Stimulated activated CD4-positive, alpha-beta T cell treated with anti-CD3 and anti-CD28 coated beads, TNF-alpha, amount 100 ng/mL, for 48 hours (primary cell): Measurements from ENCODE around the gene TNRC6A.
"Not testable (repeated sequence)": the region's sequence is repeated elsewhere in the genome, so short reads cannot be mapped to it uniquely, and the experiment has no call there.

ENCODE experiments used
- DNase-seq, 3 donors: peaks; one replicate each; pipeline ENCODE4 v3.0.0-alpha.2; 2020; ENCODE audit warnings: low read depth in 3 of 3

Gene TNRC6A

DNA sequence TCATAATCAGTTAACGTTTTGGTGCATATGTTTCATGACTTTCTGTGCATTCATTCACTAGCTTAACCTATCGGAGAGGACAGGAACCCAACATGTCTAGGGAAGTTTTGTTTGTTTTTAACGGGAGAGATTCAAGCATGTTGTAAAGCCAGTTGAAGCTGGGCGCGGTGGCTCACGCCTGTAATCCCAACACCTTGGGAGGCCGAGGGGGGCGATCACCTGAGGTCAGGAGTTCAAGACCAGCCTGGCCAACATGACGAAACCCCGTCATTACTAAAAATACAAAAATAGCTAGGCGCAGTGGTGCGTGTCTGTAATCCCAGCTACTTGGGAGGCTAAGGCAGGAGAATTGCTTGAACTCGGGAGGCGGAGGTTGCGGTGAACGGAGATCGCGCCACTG, 1.4 kb upstream of the TNRC6A start:
- DNase-seq, result no peak

DNA sequence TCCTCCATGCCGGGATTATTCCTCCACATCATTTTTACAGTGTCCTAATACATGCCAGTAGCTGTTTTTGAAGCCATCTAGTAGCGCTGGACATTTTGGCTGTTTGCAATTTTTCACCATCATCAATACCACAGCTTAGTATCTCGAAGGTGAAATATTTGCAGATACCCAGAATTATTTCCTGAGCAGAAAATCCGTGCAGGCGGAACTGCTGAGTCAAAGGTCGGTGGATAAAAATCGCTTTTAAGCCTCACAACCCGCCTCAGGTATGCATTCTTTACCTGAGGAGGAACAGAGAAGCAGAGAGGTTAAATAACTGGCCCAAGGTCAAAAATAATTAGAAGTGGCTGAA, 584 bp upstream of the TNRC6A start:
- DNase-seq, result no peak

DNA sequence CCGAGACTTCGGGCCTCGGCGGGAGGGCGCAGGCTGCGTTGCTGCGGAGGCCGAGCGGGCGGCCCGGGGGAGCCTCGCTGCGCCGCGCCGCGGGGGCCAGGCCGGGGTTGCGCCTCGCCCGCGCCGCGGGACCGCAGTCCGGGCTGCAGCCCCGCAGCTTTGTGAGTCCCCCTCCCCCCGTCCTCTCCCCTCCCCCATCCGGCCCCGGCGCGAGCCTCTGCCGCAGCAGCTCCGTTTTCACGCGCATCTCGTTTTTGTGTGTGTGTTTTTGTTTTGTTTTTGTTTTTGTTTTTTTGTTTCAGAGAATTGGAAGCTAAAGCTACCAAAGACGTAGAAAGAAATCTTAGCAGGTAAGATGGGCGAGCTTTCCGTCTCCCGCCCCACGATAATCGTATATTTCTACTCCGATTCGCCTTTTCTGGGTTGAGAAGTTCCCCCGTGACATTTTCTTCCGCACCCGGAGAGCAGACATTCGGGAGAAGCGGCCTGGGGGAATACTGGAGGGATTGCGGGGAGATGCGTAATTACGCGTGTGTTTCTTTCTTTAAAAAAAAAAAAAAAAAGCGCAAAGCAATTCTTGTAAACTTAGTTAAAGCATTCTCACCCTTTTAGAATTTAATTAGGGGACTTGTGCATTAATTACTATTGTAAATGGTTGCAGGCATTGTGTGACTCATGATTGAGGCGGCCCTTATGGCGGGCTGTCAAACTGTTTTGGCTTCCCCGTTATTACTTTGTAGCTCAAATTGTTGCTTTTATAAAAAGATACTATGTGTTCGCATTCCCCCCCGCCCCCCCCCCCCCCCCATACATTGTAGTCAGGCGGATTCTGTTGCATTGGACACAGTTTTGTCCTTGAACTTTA, 732 bp downstream of the TNRC6A start:
- no peak for DNase-seq

DNA sequence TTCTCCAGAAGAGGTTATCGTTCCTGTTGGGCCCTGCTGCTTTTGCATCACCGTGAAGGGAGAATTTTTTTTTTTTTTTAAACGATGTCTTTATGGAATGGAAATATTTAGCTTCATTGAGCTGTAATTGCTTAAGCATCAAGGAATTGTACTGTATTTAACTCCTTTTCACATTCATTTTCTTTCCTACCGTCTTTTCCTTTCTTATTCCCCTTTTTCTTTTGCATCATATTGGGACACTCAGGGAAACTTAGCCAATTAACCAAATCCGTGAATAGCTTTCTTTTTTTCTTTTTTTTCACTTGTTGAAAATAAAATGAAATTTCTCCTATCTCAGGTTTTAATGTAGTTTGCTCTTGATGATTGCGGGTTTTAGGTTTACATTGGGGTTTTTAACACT, 1.5 kb downstream of the TNRC6A start:
- DNase-seq, result no peak

DNA sequence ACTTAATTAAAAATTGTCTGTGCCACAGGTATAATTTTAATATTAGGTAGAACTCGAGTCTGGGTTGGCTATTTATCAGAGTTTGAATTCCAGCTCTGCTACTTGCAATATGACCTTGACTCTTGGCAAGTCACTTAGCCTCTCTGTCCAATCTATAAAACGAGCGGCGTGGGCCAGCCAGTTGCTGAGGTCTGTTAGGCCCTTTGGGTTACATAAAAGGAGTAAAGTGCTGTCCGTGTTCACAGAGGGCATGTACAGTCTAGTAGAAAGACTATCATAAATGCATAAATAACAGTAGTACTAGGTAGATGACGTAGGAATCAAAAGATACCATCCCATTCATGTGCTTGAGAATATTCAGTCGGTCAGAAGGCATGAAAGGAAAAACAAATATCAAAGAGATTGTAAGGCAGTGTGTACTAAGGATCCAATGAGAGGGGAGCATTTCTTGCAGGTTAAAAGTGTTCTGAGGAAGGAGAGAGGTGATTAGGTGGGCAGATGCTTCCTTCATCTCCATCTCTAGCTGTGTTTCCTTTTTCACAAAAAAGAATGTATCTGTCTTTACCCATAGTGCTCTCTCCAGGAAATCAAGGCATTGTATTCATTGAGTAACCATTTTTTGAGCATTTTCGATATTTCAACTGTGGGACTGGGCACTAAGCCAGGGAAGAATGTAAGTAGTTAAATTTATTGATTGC, 2.4 kb downstream of the TNRC6A start:
- no peak for DNase-seq

DNA sequence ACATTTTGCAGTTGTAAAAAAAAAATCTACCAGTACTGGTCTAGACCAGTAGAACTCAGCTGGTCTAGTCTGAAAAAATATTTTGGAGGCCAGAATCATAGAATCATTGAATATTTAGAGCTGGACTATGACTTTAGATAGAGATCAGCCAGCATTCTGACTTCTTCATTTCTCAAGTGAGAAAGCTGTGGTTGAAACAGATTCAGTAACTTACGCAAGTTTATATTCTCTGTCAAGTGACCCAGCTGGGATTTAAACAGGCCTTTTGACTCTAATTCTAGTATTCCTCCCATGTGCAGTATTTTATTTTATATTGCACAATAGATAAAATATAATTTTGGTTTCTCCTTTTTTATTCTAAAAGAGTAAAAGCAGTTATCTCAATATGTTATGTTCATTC, 4.9 kb downstream of the TNRC6A start:
- no peak for DNase-seq

DNA sequence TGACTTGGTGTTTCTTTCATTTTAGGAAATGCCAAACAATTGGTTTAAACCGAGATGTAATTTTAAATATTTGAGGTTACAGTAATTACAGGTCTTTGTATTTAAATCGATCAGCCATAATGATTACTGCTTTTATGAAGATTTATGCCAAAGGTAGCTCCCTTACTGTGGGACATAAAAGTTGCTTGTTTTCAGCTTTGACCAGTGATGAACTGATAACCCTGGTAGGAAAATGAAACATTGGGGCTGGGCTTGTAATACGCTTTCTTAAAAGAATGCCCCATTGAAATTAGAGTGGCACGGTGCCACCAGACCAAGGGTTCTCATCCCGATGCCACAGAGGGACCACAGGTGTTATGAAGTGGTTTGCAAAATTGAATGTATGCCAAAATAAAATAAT, 7.3 kb downstream of the TNRC6A start:
- DNase-seq, result no peak

DNA sequence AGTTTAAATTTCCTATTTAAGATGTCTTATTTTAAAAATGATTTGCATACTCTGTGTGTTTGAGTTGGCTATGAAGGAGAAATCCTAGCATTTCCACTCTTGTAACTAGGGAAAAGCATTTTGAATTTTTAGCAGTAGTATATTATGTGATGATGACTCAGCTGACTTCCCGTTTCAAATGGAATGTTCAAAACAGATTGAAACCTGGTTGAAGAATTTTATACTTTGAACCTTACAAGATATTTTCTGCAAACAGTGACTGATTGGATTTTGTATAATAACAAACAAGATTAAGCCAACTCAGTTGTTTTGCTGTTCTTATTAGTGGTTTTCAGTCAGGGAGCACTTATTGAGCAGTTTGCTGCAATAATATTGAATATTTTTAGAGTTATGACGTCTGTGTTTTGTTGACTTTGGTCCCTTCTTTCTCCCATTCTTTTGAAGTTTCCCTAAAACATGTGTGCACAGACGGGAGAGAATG, 8.0 kb downstream of the TNRC6A start:
- DNase-seq, result no peak

DNA sequence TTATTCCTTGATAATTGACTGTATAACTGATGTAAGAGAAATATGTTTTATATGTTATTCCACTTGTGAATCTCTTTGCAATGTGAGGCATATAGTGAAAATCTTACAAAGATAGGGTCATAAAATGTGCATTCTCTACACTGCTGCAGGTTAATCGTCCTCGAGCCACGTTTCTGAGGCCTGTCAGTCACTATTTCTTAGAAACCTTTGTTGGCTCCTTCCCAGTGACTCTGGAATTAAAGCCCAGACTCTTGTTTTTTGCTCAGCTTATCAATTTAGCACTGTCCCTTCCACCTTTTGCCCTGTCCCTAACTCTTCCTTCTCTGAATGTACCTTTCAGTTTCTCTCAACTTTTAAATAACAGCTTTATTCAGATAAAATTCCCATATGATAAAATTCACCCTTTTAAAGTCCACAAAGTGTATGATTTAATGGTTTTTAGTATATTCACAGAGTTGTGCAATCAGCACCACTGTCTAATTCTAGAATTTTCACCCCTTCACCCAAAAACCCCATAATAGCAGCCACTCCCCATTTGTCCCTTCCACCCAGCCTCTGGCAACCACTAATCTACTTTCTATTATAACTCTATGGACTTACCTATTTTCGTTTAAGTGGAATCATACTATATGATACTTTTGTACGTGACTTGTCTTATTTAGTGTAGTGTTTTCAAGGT, 8.6 kb downstream of the TNRC6A start:
- DNase-seq, result no peak

DNA sequence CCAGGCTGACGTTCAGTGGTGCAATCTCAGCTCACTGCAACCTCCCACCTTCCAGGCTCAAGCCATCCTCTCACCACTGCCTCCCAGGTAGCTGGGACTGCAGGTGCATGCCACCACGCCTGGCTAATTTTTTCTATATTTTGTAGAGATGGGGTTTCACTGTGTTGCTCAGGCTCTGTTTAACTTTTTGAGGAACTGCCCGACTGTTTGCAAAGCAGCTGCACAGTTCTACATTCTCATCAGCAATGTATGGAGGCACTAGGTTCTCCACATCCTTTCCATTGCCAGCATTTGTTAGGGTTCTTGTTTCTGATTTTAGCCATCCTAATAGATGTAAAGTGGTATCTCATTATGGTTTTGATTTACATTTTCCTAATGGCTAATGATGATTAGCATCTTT, 9.4 kb downstream of the TNRC6A start:
- DNase-seq, result no peak

DNA sequence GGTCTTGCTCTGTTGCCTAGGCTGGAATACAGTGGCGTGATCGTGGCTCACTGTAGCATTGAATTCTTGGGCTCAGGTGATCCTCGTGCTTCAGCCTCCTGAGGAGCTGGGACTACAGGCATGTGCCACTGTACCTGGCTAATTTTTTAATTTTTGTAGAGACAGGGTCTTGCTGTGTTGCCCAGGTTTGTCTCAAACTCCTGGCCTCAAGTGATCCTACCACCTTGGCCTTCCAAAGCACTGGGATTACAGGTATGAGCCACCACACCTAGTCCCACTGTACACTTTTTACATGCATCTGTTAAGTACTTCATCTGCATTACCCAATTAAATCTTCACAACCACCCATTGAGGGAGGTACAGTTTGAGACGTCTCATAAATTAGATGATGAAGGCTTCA, 12.4 kb downstream of the TNRC6A start:
- no peak for DNase-seq

DNA sequence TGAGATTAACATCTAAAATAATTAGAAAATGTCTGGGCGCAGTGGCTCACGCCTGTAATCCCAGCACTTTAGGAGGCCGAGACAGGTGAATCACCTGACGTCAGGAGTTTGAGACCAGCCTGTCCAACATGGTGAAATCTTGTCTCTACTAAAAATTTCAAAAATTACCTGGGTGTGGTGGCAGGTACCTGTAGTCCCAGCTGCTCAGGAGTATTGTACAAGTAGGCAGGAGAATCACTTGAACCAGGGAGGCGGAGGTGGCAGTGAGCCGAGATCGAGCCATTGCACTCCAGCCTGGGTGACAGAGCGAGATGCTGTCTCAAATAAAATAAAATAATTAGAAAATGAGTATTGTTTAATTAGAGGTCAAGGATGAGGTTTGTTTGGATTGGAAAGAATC, 13.2 kb downstream of the TNRC6A start:
- DNase-seq, result not testable (repeated sequence)

DNA sequence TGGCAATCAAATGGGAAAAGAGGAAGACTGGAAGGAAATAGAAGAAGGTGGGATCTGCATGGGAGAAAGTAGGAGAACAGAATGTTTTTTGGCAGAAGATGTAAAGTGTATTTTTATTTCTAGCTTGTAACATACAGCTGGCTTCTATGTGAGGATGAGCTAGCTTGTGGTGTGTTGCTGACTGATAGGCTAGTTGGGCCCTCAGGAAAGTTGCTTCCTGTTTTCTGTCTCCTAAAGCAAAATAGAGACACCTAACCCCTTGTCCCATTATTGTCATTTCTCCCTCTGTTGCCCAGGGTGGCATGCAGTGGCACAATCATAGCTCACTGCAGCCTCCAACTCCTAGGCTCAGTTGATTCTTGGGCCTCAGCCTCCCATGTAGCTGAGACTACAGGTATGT, 15.9 kb downstream of the TNRC6A start:
- no peak for DNase-seq

DNA sequence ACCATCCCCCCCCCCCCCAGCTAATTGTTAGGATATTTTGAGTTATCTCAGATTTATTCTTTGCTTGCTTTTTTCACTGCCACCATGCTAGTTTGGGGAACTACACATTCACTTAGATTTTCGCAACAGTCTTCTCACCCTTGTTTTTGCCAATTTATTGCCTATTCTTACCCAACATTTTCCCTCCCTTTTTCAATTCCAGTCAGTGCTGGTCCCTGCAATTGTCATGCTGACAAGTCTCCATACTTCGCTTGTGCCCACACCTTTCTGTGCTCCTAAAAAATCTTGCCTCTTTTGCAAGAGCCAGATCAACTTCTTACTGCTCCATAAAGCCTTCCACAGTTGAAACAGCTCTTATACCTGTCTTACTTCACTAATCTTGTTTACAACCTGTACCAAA, 16.3 kb downstream of the TNRC6A start:
- DNase-seq, result no peak

DNA sequence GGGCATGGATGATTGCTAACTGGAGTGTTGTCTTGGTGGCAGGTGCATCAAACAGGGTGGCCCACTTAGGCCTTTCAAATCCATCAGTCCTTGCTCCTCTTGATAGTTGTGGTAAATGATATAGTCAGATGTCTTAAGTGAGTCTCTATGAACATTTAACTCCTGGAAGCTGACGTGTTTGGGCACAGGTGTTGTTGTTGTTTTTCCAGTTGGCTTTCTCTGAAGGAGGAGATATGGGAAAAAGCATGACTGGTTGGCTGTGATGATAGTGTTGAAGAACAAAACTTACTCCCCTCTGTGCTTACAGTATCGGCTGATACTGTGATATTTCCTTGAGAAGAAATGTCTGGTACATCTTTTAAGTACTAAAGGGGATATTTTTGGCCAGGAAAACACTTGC, 18.0 kb downstream of the TNRC6A start:
- DNase-seq, result no peak

DNA sequence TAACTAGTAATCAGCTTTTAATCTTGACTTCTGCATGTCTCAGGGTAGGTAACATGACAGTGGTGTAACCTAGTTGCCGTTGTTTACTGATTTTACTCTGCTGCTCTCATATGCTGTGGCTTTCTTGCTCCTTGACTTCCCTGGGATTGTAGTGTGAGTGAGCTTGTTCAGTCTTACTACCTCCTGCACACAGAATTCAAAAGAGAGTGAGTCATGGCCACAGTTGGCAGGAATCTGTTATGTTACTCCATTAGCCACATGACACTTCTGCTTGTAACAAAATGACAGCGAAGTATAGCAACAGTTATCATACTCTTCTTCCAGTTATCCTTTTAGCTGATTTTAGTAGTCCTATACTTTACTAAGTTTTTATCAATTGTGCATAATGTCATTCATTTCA, 18.8 kb downstream of the TNRC6A start:
- no peak for DNase-seq

DNA sequence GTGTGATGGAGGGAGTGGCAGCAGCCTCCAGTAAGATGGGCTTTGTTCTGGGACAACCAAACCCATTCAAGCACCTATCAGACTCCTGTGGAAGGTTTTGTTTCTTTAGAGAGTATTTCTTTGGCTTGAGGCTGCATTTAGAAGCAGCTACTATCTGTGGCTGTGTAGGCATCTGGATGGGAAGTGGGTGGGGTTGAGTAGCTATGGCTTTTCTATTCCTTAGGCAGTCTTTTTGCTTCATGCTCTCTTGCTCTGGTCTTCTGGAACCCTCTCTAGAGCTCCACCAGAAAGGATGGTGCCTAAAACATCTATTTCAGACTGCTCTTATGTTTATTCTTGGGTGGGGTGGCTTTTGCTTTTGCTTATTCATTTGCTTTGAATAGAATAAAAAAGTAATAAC, 19.9 kb downstream of the TNRC6A start:
- no peak for DNase-seq

DNA sequence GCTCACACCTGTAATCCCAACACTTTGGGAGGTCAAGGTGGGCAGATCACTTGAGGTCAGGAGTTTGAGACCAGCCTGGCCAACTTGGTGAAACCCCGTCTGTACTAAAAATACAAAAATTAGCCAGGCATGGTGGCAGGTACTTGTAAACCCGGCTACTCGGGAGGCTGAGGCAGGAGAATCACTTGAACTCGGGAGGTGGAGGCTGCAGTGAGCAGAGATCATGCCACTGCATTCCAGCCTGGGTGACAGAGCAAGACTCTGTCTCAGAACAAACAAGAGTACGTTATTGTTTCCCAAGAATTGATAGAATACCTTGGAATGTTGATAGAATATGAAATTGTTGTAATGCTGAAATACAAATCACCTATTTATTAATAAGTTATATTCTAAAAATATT, 20.4 kb downstream of the TNRC6A start:
- not testable (repeated sequence) for DNase-seq

DNA sequence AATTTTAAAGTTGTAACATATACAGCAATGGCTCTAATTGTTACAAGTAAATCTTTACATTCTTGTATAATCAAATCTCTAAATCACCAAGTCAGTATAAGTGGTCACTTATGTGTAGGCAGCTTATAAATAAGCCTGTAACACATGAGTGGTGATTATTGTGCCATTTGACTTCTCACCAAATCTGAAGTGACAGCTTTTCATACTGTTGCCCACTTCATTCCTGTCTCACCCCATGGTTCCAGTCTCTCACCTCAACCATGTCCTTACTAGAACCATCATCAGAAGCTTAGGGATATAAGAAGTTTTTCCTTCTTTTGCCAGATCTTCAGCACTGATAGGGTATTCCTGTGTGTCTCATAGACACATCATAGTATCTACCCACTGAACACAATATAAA, 23.5 kb downstream of the TNRC6A start:
- no peak for DNase-seq

DNA sequence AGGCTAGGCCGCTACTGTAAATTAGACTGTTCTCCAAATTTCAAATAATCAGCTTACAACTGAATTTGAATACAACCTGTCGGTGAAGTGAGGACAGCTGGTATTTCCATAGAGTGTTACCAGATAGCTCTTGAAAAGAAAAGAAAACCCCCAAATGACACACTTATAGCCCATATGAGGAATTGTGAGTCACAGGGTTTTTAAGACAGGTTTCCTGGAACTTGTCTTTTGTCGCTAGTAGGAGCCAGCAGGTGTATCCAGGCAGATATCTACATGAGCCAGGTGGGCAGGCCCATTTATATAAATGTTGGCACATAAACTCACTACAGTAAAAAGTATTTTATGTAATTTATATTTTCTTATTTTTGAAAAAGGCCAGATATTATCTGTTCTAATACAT, 24.0 kb downstream of the TNRC6A start:
- DNase-seq, result peak in 1 of 3 donors; percentile 7

DNA sequence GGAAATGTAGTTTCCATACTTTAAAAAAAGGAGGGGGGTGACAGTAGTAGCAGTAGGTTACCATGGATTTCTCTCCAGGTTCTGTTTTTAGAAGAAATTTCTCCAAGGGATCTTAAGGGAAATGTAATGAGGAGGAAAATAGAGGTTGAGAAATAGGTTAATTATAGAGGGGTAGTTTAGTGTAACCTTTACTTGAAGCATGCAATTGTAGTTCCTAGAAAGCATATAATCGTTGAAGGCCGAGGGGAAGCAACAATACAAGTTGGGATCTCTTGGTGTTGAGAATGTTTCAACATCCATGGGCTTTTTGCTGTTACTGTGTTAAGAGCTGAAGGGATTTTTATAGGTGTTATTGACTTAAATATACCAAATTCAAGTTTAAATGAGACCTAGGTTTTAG, 25.1 kb downstream of the TNRC6A start:
- DNase-seq, result no peak

DNA sequence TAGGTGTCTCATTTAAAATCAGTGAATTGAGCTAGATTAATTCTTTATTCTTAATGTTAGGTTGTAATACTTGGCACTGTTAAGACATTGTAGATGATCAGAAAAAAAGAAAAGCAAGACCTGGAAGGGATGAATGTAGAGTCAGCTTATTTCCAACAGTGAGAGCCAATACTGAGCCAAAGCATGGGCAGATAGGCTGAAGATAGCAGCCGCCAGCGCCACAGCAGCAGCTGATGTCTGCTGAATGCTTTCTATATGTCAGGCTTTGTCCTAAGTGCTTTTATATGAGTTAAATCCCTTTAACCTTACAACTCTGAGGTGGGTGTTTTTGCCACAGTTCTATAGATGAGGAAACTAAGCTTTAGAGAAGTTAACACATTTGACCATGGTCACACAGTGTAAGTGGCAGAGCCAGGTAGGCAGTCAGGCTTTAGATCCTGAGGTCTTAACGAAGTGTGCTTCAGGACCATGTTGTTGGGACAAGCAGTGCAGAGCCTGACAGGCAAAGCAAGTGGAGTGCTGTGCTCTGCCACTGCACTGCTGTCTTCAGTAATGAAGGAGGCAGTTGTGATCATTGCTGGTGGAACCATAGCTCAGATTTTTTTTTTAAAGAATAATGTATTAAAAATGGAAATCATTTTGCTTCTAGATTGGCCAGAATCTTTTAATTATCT, 25.9 kb downstream of the TNRC6A start:
- no peak for DNase-seq
